Hepatocyte (in vitro differentiated cells): ENCODE results near the gene MYOT.

ENCODE experiments used
- EZH2 ChIP-seq: fragments of 200-600 bp; sonication (generic); IDR thresholded peaks from 2 replicates; pipeline ENCODE4 v1.6.1; 2016; ENCODE audit warnings: antibody characterized with exemption, mild to moderate bottlenecking, borderline replicate concordance
- EZH2phosphoT487 ChIP-seq: fragments of 200-600 bp; sonication (generic); IDR thresholded peaks from one replicate; pipeline ENCODE4 v1.6.1; 2018; ENCODE audit warnings: antibody characterized with exemption, mild to moderate bottlenecking, low read depth, moderate library complexity; ENCODE audit not compliant: unreplicated experiment, severe bottlenecking
- TF ChIP-seq, protein P1 (sequence below): fragments of 200-600 bp; sonication (generic); IDR thresholded peaks from 2 replicates; pipeline ENCODE4 v1.5.1; 2016; ENCODE audit warnings: antibody characterized with exemption, mild to moderate bottlenecking; ENCODE audit not compliant: poor library complexity

DNA sequence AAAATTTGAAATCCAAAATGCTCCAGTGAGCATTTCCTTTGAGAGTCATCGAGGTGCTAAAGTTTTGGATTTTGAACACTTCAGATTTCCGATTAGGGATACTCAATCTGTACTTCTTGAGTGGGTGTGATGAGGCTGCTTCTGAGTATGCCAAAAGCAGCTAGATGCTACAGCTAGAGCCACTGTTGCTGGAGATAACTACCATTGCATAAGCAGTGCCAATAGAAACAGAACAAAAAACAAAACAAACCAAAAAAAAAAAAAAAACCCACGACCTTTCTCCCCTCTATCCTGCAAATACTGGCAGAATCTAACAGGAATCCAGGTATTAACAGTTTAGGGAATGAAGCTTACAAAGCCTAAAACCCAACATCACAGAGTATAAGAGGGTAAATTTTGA, 65.1 kb downstream of the MYOT start:
- TF ChIP-seq, protein P1, sequence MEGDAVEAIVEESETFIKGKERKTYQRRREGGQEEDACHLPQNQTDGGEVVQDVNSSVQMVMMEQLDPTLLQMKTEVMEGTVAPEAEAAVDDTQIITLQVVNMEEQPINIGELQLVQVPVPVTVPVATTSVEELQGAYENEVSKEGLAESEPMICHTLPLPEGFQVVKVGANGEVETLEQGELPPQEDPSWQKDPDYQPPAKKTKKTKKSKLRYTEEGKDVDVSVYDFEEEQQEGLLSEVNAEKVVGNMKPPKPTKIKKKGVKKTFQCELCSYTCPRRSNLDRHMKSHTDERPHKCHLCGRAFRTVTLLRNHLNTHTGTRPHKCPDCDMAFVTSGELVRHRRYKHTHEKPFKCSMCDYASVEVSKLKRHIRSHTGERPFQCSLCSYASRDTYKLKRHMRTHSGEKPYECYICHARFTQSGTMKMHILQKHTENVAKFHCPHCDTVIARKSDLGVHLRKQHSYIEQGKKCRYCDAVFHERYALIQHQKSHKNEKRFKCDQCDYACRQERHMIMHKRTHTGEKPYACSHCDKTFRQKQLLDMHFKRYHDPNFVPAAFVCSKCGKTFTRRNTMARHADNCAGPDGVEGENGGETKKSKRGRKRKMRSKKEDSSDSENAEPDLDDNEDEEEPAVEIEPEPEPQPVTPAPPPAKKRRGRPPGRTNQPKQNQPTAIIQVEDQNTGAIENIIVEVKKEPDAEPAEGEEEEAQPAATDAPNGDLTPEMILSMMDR: no peak
- TF ChIP-seq EZH2 (no peak), EZH2phosphoT487 (no peak)
